Stomach (tissue), 9 donors: ENCODE measurements around the gene FARS2. TPM values are rescaled to one million over a fixed set of nuclear protein-coding genes. Genes with fewer than 3 reads are reported as not detected.

Experiments
- DNase-seq, 2 donors: peaks; one replicate each; pipeline versions ENCODE4 v3.0.0 to v3.0.0-alpha.2; 2013 to 2019
- H3K27ac ChIP-seq, 5 donors: fragments of 200-600 bp in 4 of 5; sonication (generic) in 4 of 5; one replicate each; pipeline ENCODE4 v1.5.1; 2013 to 2019; ENCODE audit warnings: mild to moderate bottlenecking in 1 of 5, moderate library complexity in 1 of 5
- H3K27me3 ChIP-seq, 3 donors: fragments of 200-600 bp; sonication (generic); one replicate each; pipeline ENCODE4 v1.5.1; 2017 to 2019; ENCODE audit warnings: mixed run types in 1 of 3
- H3K36me3 ChIP-seq, 4 donors: fragments of 200-600 bp; sonication (generic); 1 replicate in 3 of 4; 2 replicates in 1 of 4; pipeline ENCODE4 v1.5.1; 2016 to 2019
- H3K4me1 ChIP-seq, 4 donors: fragments of 200-600 bp; sonication (generic); one replicate each; pipeline ENCODE4 v1.5.1; 2016 to 2019
- H3K4me3 ChIP-seq, 4 donors: fragments of 200-600 bp; sonication (generic) in 3 of 4; one replicate each; pipeline ENCODE4 v1.5.1; 2016 to 2019; ENCODE audit warnings: mild to moderate bottlenecking in 1 of 4
- H3K9me3 ChIP-seq, 4 donors: fragments of 200-600 bp; sonication (generic); one replicate each; pipeline ENCODE4 v1.5.1; 2016 to 2019
- EP300 ChIP-seq: sonication (generic); formaldehyde crosslinking; IDR thresholded peaks from one replicate; pipeline ENCODE4 v1.6.1; 2017; ENCODE audit warnings: antibody characterized with exemption
- POLR2A ChIP-seq, 4 donors: fragments of 450-650 bp; IDR thresholded peaks; one replicate each; pipeline ENCODE4 v1.6.1; 2016; ENCODE audit warnings: antibody characterized with exemption in 4 of 4, control low read depth in 2 of 4, mild to moderate bottlenecking in 1 of 4, moderate library complexity in 1 of 4
- POLR2AphosphoS5 ChIP-seq, 3 donors: sonication (generic); formaldehyde crosslinking; IDR thresholded peaks; one replicate each; pipeline ENCODE4 v1.6.1; 2016; ENCODE audit warnings: antibody characterized with exemption in 3 of 3
- WGBS, 5 donors: extraction: QIAGEN DNeasy Blood & Tissue Kit in 3 of 5; methylation state at CpG; one replicate each; pipeline versions ENCODE4 v1.1.5 to v1.1.7; 2013 to 2018; 5-methylcytosine and 5-hydroxymethylcytosine counted together
- intact Hi-C: fragments of 100-400 bp; cut with DNase I; formaldehyde crosslinking; loops from one replicate; pipeline ENCODE4 v1.15.1; 2023; ENCODE audit warnings: low total_unique reads
- polyA plus RNA-seq, 3 donors: library from polyadenylated mRNA; stranded (reverse); fragments of 200-250 nt; gene quantifications; one replicate each; pipeline ENCODE4 v1.2.3, GENCODE V29; 2013
- total RNA-seq, 5 donors: library from RNA; depleted of rRNA; stranded (reverse); fragments of >200 nt; gene quantifications; one replicate each; pipeline versions ENCODE4 v1.1.0 to v1.2.3, GENCODE V29; 2014 to 2016
- TF ChIP-seq, protein P1 (sequence below), 7 experiments: fragments of 450-650 bp in 4 of 7; fragments of 200-600 bp in 3 of 7; sonication (generic) in 3 of 7; IDR thresholded peaks; one replicate each; pipeline ENCODE4 v1.5.1; 2016 to 2019; ENCODE audit warnings: antibody characterized with exemption in 7 of 7, control low read depth in 2 of 7, mild to moderate bottlenecking in 1 of 7
- donor health status: healthy with polysubstance abuse.
- donor health status: Bipolar disorder and iron deficiency.
- donor health status: healthy.

FARS2 gene
- total and polyA plus RNA-seq, 8 donors: 3.8 to 47.8 (median 15.9) TPM

DNA sequence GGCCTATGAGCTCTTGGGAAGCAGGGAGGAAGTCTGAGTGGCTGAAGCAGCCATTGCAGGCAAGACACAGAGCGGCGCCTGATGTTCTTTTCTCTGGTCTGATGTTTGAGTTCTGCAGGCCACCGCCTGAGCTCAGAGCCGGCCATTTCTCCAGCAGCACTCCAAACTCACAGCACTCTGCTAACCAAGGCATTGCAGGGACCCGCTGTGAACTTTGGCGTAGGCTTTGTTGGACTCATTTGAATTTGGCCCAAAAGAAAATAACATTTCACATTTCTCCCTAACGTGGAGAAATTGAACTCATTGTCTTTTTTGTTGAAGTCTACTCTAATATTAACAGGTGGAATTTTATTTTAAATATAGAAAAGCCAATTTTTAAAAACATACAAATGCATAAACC, 336.1 kb downstream of the FARS2 start:
- no peaks in the 10 kb centered on the region for H3K4me1 ChIP-seq
- TF ChIP-seq, protein P1, sequence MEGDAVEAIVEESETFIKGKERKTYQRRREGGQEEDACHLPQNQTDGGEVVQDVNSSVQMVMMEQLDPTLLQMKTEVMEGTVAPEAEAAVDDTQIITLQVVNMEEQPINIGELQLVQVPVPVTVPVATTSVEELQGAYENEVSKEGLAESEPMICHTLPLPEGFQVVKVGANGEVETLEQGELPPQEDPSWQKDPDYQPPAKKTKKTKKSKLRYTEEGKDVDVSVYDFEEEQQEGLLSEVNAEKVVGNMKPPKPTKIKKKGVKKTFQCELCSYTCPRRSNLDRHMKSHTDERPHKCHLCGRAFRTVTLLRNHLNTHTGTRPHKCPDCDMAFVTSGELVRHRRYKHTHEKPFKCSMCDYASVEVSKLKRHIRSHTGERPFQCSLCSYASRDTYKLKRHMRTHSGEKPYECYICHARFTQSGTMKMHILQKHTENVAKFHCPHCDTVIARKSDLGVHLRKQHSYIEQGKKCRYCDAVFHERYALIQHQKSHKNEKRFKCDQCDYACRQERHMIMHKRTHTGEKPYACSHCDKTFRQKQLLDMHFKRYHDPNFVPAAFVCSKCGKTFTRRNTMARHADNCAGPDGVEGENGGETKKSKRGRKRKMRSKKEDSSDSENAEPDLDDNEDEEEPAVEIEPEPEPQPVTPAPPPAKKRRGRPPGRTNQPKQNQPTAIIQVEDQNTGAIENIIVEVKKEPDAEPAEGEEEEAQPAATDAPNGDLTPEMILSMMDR (IDR thresholded peaks at IDR 0.05): no peak
- no peak for TF ChIP-seq EP300
- no peak for TF ChIP-seq POLR2AphosphoS5 (IDR thresholded peaks at IDR 0.05)
- no peak for TF ChIP-seq POLR2A (IDR thresholded peaks at IDR 0.05)
- no peak overlapping the region for H3K27ac ChIP-seq
- no peak for DNase-seq
- no peaks in the 10 kb centered on the region for H3K36me3 ChIP-seq
- intact Hi-C loops: no loop called here
- H3K27me3 ChIP-seq: no peaks in the 10 kb centered on the region
- H3K9me3 ChIP-seq: no peaks in the 10 kb centered on the region
- H3K4me3 ChIP-seq: no peak overlapping the region
- 90 to 94% (median 93%) methylated on average over 7 of the region's 7 CpGs for WGBS, 5 donors

DNA sequence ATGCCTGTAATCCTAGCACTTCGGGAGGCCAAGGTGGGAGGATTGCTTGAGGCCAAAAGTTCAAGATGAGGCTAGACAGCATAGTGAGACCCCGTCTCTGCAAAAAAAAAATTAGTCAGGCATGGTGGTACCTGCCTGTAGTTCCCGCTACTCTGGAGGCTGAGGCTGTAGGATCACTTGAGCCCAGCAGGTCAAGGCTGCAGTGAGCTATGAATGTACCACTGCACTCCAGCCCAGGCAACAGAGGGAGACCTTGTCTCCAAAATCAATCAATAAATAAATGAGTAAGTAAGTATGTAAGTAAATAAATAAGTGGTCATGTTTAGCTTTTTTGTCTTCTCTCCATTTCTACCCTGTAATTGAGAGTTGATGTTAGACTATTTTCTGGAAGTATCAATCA, 336.8 kb downstream of the FARS2 start:
- WGBS, 5 donors: 89 to 100% (median 96%) methylated on average over 3 of the region's 3 CpGs
- H3K9me3 ChIP-seq: no peaks in the 10 kb centered on the region
- H3K27me3 ChIP-seq: no peaks in the 10 kb centered on the region
- TF ChIP-seq, protein P1 (IDR thresholded peaks at IDR 0.05): no peak
- TF ChIP-seq POLR2AphosphoS5 (IDR thresholded peaks at IDR 0.05) (no peak), POLR2A (IDR thresholded peaks at IDR 0.05) (no peak), EP300 (no peak)
- no peaks in the 10 kb centered on the region for H3K4me1 ChIP-seq
- intact Hi-C loops: no loop called here
- DNase-seq: no peak
- H3K36me3 ChIP-seq: no peaks in the 10 kb centered on the region
- H3K4me3 ChIP-seq: no peak overlapping the region
- no peak overlapping the region for H3K27ac ChIP-seq

DNA sequence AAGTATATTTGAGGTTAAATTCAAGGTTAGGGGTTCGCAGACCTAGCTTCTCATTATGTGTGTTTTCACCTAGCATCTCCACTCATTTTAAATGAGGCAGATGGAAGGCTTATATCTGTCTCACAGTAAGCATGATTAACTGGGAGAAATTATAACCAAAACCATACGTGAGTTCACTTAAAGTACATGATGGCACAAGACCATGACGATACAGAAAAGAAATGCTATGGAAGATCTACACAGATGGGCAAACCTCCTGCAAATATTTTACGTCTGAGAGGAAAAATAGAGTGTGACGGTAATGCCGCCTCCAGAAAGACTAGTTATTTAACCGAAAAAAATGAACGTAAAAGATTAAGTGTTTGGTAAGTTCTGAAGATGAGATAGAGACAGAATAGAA, 337.8 kb downstream of the FARS2 start:
- H3K4me1 ChIP-seq: no peaks in the 10 kb centered on the region
- DNase-seq: no peak
- H3K4me3 ChIP-seq: no peak overlapping the region
- TF ChIP-seq POLR2AphosphoS5 (IDR thresholded peaks at IDR 0.05) (no peak), EP300 (no peak), POLR2A (IDR thresholded peaks at IDR 0.05) (no peak)
- TF ChIP-seq, protein P1 (IDR thresholded peaks at IDR 0.05): no peak
- no peaks in the 10 kb centered on the region for H3K27me3 ChIP-seq
- 79 to 97% (median 90%) methylated on average over 8 of the region's 8 CpGs for WGBS, 5 donors
- no peaks in the 10 kb centered on the region for H3K9me3 ChIP-seq
- H3K27ac ChIP-seq: no peak overlapping the region
- H3K36me3 ChIP-seq: no peaks in the 10 kb centered on the region
- intact Hi-C loops: no loop called here

DNA sequence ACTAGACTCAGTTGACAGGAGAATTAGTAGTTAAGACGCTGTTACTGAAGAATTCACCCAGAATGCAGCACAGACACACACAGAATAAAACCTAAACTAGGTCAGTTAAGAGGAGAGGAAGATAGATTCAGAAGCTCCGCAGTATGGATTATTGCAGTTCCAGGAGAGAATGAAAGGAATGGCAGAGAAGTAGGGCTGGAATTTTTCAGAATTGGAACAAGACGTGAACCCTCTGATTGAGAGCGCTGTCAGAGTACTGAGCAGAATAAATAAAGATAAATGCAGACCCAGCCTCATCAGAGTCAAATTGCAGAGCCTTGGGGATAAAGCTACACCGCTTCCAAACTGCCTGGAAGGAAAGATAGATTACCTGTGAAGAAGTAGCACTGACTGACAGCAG, 344.6 kb downstream of the FARS2 start:
- Histone ChIP-seq H3K36me3 (no peaks in the 10 kb centered on the region), H3K4me1 (no peaks in the 10 kb centered on the region), H3K27ac (no peak overlapping the region), H3K4me3 (no peak overlapping the region), H3K27me3 (no peaks in the 10 kb centered on the region), H3K9me3 (no peaks in the 10 kb centered on the region)
- intact Hi-C loops: no loop called here
- 88 to 95% (median 92%) methylated on average over 5 of the region's 5 CpGs for WGBS, 5 donors
- DNase-seq: no peak
- TF ChIP-seq, protein P1 (IDR thresholded peaks at IDR 0.05): no peak
- no peak for TF ChIP-seq POLR2AphosphoS5 (IDR thresholded peaks at IDR 0.05)
- TF ChIP-seq POLR2A (IDR thresholded peaks at IDR 0.05): no peak
- TF ChIP-seq EP300: no peak
